ENCODE measurements around the gene DIO2. TPM values are rescaled to one million over a fixed set of nuclear protein-coding genes. Genes with fewer than 3 reads are reported as not detected.

Gene DIO2
- polyA plus RNA-seq, 1 donor (not counting 4 experiments of a cell fraction or from before 2014, with no cell fraction given), result 0.22 TPM

- no peaks in the 10 kb centered on the region for H3K79me2 ChIP-seq (ENCODE audit: control insufficient read depth, insufficient read depth, low read length)
- no peaks in the 10 kb centered on the region for H3K9me3 ChIP-seq (ENCODE audit: control insufficient read depth, low read depth, low read length)
- H3K36me3 ChIP-seq (ENCODE audit: control insufficient read depth in 2 of 2, extremely low read depth in 1 of 2, insufficient read depth in 2 of 2, low read length in 2 of 2), result no peaks in the 10 kb centered on the region
- no peak for DNase-seq (ENCODE audit: low read depth, low spot score)
- TF ChIP-seq CTCF (optimal IDR thresholded peaks at IDR 0.05 in 1 of 3, IDR thresholded peaks at IDR 0.05 in 1 of 3, conservative IDR thresholded peaks at IDR 0.05 in 1 of 3; ENCODE audit: extremely low read depth in 1 of 3, insufficient read depth in 2 of 3, low read length in 3 of 3), result no peak
- no peak for TF ChIP-seq EZH2 (IDR thresholded peaks at IDR 0.05; ENCODE audit: low read length)
- no peaks in the 10 kb centered on the region for H3K4me1 ChIP-seq (ENCODE audit: control insufficient read depth, extremely low read depth, insufficient read depth, low read length)
- dilution Hi-C loops (cut with MboI; ENCODE audit: extremely low pct_ligation_motif_present, low sequenced_read_pairs), result no loop called here
- H2AFZ ChIP-seq (ENCODE audit: control insufficient read depth, low read length), result no peak overlapping the region
- H3K9me1 ChIP-seq (ENCODE audit: control insufficient read depth, extremely low read depth, insufficient read depth, low read length), result no peaks in the 10 kb centered on the region
- H4K20me1 ChIP-seq (ENCODE audit: control insufficient read depth, extremely low read depth, insufficient read depth, low read length), result no peaks in the 10 kb centered on the region
- H3K27me3 ChIP-seq (ENCODE audit: control insufficient read depth, extremely low read depth, insufficient read depth, low read length), result no peaks in the 10 kb centered on the region
- no peak for FAIRE-seq
- H3K4me3 ChIP-seq (ENCODE audit: control insufficient read depth in 2 of 3, extremely low read depth in 1 of 3, insufficient read depth in 2 of 3, low read depth in 1 of 3, low read length in 3 of 3), result no peak overlapping the region
- no peak overlapping the region for H3K27ac ChIP-seq (ENCODE audit: control insufficient read depth, insufficient read depth, low read length)
- no peak overlapping the region for H3K9ac ChIP-seq (ENCODE audit: control insufficient read depth, extremely low read depth, insufficient read depth, low read length)
- H3K4me2 ChIP-seq (ENCODE audit: control insufficient read depth, extremely low read depth, insufficient read depth, low read depth, low read length), result no peak overlapping the region
Measured at GRCh38 chr14:80176893-80177292, 34.4 kb downstream of the DIO2 start.

GRCh38 chr14:80172375-80173051, 38.8 kb downstream of the DIO2 start:
- no peaks in the 10 kb centered on the region for H3K9me1 ChIP-seq (ENCODE audit: control insufficient read depth, extremely low read depth, insufficient read depth, low read length)
- H3K4me1 ChIP-seq (ENCODE audit: control insufficient read depth, extremely low read depth, insufficient read depth, low read length), result no peaks in the 10 kb centered on the region
- no peaks in the 10 kb centered on the region for H3K79me2 ChIP-seq (ENCODE audit: control insufficient read depth, insufficient read depth, low read length)
- no peak overlapping the region for H3K27ac ChIP-seq (ENCODE audit: control insufficient read depth, insufficient read depth, low read length)
- H3K9ac ChIP-seq (ENCODE audit: control insufficient read depth, extremely low read depth, insufficient read depth, low read length), result no peak overlapping the region
- no peak overlapping the region for H2AFZ ChIP-seq (ENCODE audit: control insufficient read depth, low read length)
- no peaks in the 10 kb centered on the region for H3K27me3 ChIP-seq (ENCODE audit: control insufficient read depth, extremely low read depth, insufficient read depth, low read length)
- no peak for TF ChIP-seq CTCF (optimal IDR thresholded peaks at IDR 0.05 in 1 of 3, IDR thresholded peaks at IDR 0.05 in 1 of 3, conservative IDR thresholded peaks at IDR 0.05 in 1 of 3; ENCODE audit: extremely low read depth in 1 of 3, insufficient read depth in 2 of 3, low read length in 3 of 3)
- no peak for TF ChIP-seq EZH2 (IDR thresholded peaks at IDR 0.05; ENCODE audit: low read length)
- FAIRE-seq, result no peak
- DNase-seq (ENCODE audit: low read depth, low spot score), result no peak
- H3K9me3 ChIP-seq (ENCODE audit: control insufficient read depth, low read depth, low read length), result no peaks in the 10 kb centered on the region
- dilution Hi-C loops (cut with MboI; ENCODE audit: extremely low pct_ligation_motif_present, low sequenced_read_pairs), result no loop called here
- H3K36me3 ChIP-seq (ENCODE audit: control insufficient read depth in 2 of 2, extremely low read depth in 1 of 2, insufficient read depth in 2 of 2, low read length in 2 of 2), result no peaks in the 10 kb centered on the region
- H4K20me1 ChIP-seq (ENCODE audit: control insufficient read depth, extremely low read depth, insufficient read depth, low read length), result no peaks in the 10 kb centered on the region
- no peak overlapping the region for H3K4me2 ChIP-seq (ENCODE audit: control insufficient read depth, extremely low read depth, insufficient read depth, low read depth, low read length)
- H3K4me3 ChIP-seq (ENCODE audit: control insufficient read depth in 2 of 3, extremely low read depth in 1 of 3, insufficient read depth in 2 of 3, low read depth in 1 of 3, low read length in 3 of 3), result no peak overlapping the region

Measured in keratinocyte (primary cell).